Adrenal gland (tissue), 12 donors: Measurements from ENCODE around the gene HAUS3. TPM values are rescaled to one million over a fixed set of nuclear protein-coding genes. Genes with fewer than 3 reads are reported as not detected.

ENCODE experiments used
- DNase-seq, 7 donors: peaks; one replicate each; pipeline ENCODE4 v3.0.0-alpha.2; 2019 to 2020
- H3K27ac ChIP-seq, 5 donors: fragments of 200-600 bp; sonication (generic) in 4 of 5; 1 replicate in 3 of 5; 2 replicates in 2 of 5; pipeline versions ENCODE4 v1.5.1 to v1.8.0; 2016 to 2020; ENCODE audit warnings: mild to moderate bottlenecking in 1 of 5
- H3K27me3 ChIP-seq: fragments of 200-600 bp; 2 replicates; pipeline ENCODE4 v1.8.0; 2021
- H3K36me3 ChIP-seq, 2 donors: fragments of 200-600 bp; replicated peaks in 1 of 2; 1 replicate in 1 of 2; 2 replicates in 1 of 2; pipeline versions ENCODE4 v1.5.1 to v1.8.0; 2018 to 2022
- H3K4me1 ChIP-seq, 2 donors: fragments of 200-600 bp; replicated peaks in 1 of 2; 1 replicate in 1 of 2; 2 replicates in 1 of 2; pipeline versions ENCODE4 v1.5.1 to v1.8.0; 2018 to 2021
- H3K4me3 ChIP-seq, 4 donors: fragments of 200-600 bp; sonication (generic) in 3 of 4; one replicate each; pipeline ENCODE4 v1.5.1; 2016 to 2018
- H3K9me3 ChIP-seq, 3 donors: fragments of 200-600 bp; sonication (generic) in 1 of 3; replicated peaks in 1 of 3; 1 replicate in 2 of 3; 2 replicates in 1 of 3; pipeline versions ENCODE4 v1.5.1 to v1.8.0; 2016 to 2021
- CTCF ChIP-seq, 6 experiments: fragments of 450-650 bp in 4 of 6; fragments of 200-600 bp in 2 of 6; sonication (generic) in 1 of 6; IDR thresholded peaks; 1 replicate in 5 of 6; 2 replicates in 1 of 6; pipeline versions ENCODE4 v1.5.1 to v1.8.0; 2016 to 2021; ENCODE audit warnings: antibody characterized with exemption in 6 of 6, mild to moderate bottlenecking in 2 of 6, moderate library complexity in 1 of 6
- POLR2A ChIP-seq, 2 donors: fragments of 450-650 bp; IDR thresholded peaks; one replicate each; pipeline ENCODE4 v1.6.1; 2017; ENCODE audit warnings: antibody characterized with exemption in 2 of 2, mild to moderate bottlenecking in 2 of 2, moderate library complexity in 1 of 2
- WGBS, 4 donors: extraction: QIAGEN DNeasy Blood & Tissue Kit in 2 of 4; methylation state at CpG; one replicate each; pipeline versions ENCODE4 v1.1.5 to v1.1.7; 2013 to 2017; 5-methylcytosine and 5-hydroxymethylcytosine counted together
- intact Hi-C, 2 donors: fragments of 100-400 bp; cut with DNase I; formaldehyde crosslinking; loops; one replicate each; pipeline versions ENCODE4 v1.14.1 to v1.15.0; 2022 to 2023
- polyA plus RNA-seq, 3 donors: library from polyadenylated mRNA; stranded (reverse); fragments of 200-250 nt in 2 of 3; fragments of 350-450 nt in 1 of 3; fragmentation: Illumina TruSeq in 1 of 3; extraction: RNeasy Lipid Tissue Mini Kit (QIAGEN cat#74804) in 1 of 3; gene quantifications; one replicate each; pipeline ENCODE4 v1.2.3, GENCODE V29; 2013 to 2014
- total RNA-seq, 9 donors: library from RNA; depleted of rRNA in 4 of 9; stranded (reverse); fragments of >200 nt in 4 of 9; fragments of 120-200 nt in 1 of 9; fragmentation: NEBNext Ultra II Directional in 1 of 9; extraction: Animal tissue kit (Norgen Biotek cat#: 25700) in 1 of 9; gene quantifications; one replicate each; pipeline versions ENCODE4 v1.1.0 to v1.2.4, GENCODE V29; 2013 to 2023
- donor health status: healthy with polysubstance abuse.
- donor health status: Bipolar disorder and iron deficiency.
- donor health status: DM: yes; HTN: yes; CAD: no.
- donor health status: DM: no; HTN: no; CAD: no.
- donor health status: DM: no; HTN: no; CAD: no.
- donor health status: DM: yes; HTN: yes; CAD: no.

Gene HAUS3
- total and polyA plus RNA-seq, 12 donors: 8.3 to 19.1 (median 13.1) TPM

GRCh38 chr4:2220016-2220630, 21.8 kb downstream of the HAUS3 start:
- TF ChIP-seq POLR2A (IDR thresholded peaks at IDR 0.05) (no peak), CTCF (IDR thresholded peaks at IDR 0.05) (peak; percentile 69 to 94 (median 86))
- DNase-seq: peak; percentile 69 to 89 (median 80)
- H3K9me3 ChIP-seq: no peaks in the 10 kb centered on the region
- 7 to 13% (median 11%) methylated on average over 10 of the region's 10 CpGs for WGBS, 4 donors
- H3K27ac ChIP-seq: no peak overlapping the region
- H3K4me1 ChIP-seq: no peaks in the 10 kb centered on the region
- H3K36me3 ChIP-seq: no peaks in the 10 kb centered on the region
- intact Hi-C loops: no loop called here
- no peak overlapping the region for H3K4me3 ChIP-seq
- no peaks in the 10 kb centered on the region for H3K27me3 ChIP-seq

GRCh38 chr4:2219233-2219760, 22.6 kb downstream of the HAUS3 start:
- TF ChIP-seq CTCF (IDR thresholded peaks at IDR 0.05) (no peak), POLR2A (IDR thresholded peaks at IDR 0.05) (no peak)
- Histone ChIP-seq H3K36me3 (no peaks in the 10 kb centered on the region), H3K4me1 (no peaks in the 10 kb centered on the region), H3K9me3 (no peaks in the 10 kb centered on the region), H3K4me3 (no peak overlapping the region), H3K27ac (no peak overlapping the region), H3K27me3 (no peaks in the 10 kb centered on the region)
- DNase-seq: no peak
- WGBS, 4 donors: 88 to 91% (median 90%) methylated on average over 6 of the region's 6 CpGs
- intact Hi-C loops: loop anchor here (5.0 kb wide), 1 partner anchor 223 kb away; no protein-coding TSS in a partner anchor

- H3K36me3 ChIP-seq: no peaks in the 10 kb centered on the region
- H3K27ac ChIP-seq: no peak overlapping the region
- no peaks in the 10 kb centered on the region for H3K27me3 ChIP-seq
- intact Hi-C loops: loop anchor here (5.0 kb wide), 1 partner anchor 224 kb away; no protein-coding TSS in a partner anchor
- TF ChIP-seq POLR2A (IDR thresholded peaks at IDR 0.05) (no peak), CTCF (IDR thresholded peaks at IDR 0.05) (no peak)
- WGBS, 4 donors: 90 to 100% (median 96%) methylated on average over 1 of the region's 1 CpG
- H3K9me3 ChIP-seq: no peaks in the 10 kb centered on the region
- H3K4me1 ChIP-seq: no peaks in the 10 kb centered on the region
- DNase-seq: no peak
- H3K4me3 ChIP-seq: no peak overlapping the region
Measured at GRCh38 chr4:2218436-2218835, 23.5 kb downstream of the HAUS3 start.

GRCh38 chr4:2217726-2218125, 24.2 kb downstream of the HAUS3 start:
- H3K36me3 ChIP-seq: no peaks in the 10 kb centered on the region
- H3K4me3 ChIP-seq: no peak overlapping the region
- no peaks in the 10 kb centered on the region for H3K27me3 ChIP-seq
- TF ChIP-seq POLR2A (IDR thresholded peaks at IDR 0.05) (no peak), CTCF (IDR thresholded peaks at IDR 0.05) (no peak)
- intact Hi-C loops: loop anchor here (5.0 kb wide), 1 partner anchor 225 kb away; no protein-coding TSS in a partner anchor
- no peaks in the 10 kb centered on the region for H3K9me3 ChIP-seq
- no peaks in the 10 kb centered on the region for H3K4me1 ChIP-seq
- H3K27ac ChIP-seq: no peak overlapping the region
- WGBS, 4 donors: 69 to 76% (median 72%) methylated on average over 3 of the region's 3 CpGs
- no peak for DNase-seq
